DND-41 (cell line): ENCODE data around the gene NSMF.

Experiments used
- EZH2 ChIP-seq: IDR thresholded peaks from 3 replicates; pipeline ENCODE4 v1.6.1; 2012; ENCODE audit warnings: borderline replicate concordance, low read depth, mild to moderate bottlenecking, moderate library complexity, low read length, inconsistent platforms; ENCODE audit not compliant: severe bottlenecking
- TF ChIP-seq, protein P1 (sequence below): IDR thresholded peaks from 2 replicates; pipeline ENCODE4 v1.5.1; 2012; ENCODE audit warnings: borderline replicate concordance, low read length, moderate library complexity, mild to moderate bottlenecking; ENCODE audit not compliant: poor library complexity, severe bottlenecking; ENCODE audit errors: extremely low read depth

GRCh38 chr9:137460363-137461315, 1.5 kb upstream of the NSMF start:
- TF ChIP-seq, protein P1, sequence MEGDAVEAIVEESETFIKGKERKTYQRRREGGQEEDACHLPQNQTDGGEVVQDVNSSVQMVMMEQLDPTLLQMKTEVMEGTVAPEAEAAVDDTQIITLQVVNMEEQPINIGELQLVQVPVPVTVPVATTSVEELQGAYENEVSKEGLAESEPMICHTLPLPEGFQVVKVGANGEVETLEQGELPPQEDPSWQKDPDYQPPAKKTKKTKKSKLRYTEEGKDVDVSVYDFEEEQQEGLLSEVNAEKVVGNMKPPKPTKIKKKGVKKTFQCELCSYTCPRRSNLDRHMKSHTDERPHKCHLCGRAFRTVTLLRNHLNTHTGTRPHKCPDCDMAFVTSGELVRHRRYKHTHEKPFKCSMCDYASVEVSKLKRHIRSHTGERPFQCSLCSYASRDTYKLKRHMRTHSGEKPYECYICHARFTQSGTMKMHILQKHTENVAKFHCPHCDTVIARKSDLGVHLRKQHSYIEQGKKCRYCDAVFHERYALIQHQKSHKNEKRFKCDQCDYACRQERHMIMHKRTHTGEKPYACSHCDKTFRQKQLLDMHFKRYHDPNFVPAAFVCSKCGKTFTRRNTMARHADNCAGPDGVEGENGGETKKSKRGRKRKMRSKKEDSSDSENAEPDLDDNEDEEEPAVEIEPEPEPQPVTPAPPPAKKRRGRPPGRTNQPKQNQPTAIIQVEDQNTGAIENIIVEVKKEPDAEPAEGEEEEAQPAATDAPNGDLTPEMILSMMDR, result no peak
- TF ChIP-seq EZH2, result no peak
